Measurements from ENCODE around the gene DPYD. TPM values are rescaled to one million over a fixed set of nuclear protein-coding genes. Genes with fewer than 3 reads are reported as not detected.
"Not testable (repeated sequence)": the region's sequence is repeated elsewhere in the genome, so short reads cannot be mapped to it uniquely, and the experiment has no call there.

The DPYD gene
- total RNA-seq, 1 donor from 2014 or later: 54.7 TPM

DNA sequence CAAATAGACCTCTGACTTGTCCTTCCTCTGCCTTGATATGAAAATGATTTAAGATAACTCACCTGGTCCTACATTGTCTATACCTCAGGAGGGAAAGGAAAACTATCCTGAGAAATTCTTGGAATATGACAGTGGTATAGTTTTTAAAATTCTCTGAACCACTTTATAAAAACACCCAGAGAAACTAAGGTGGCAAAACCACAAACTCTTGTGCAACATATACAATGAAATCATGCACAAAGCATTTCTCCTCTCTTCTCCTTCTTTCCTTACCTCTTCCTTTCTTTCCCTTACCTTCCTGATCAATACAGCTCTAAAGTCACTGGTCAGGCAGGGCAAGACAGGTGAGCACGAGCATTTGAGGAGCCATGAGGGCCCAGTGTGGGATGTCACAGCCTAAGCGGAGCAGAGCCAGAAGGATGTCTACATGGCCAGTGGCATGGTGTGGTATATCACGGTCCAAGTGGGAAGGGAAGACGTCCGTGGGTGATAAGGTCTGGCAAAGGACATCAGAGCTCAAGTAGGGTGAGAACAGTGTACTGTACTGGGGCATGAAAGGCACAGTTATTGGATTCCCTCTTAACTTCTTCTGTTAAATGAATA, 543.3 kb downstream of the DPYD start:
- no peak for DNase-seq (ENCODE audit: low read depth, low spot score)

DNA sequence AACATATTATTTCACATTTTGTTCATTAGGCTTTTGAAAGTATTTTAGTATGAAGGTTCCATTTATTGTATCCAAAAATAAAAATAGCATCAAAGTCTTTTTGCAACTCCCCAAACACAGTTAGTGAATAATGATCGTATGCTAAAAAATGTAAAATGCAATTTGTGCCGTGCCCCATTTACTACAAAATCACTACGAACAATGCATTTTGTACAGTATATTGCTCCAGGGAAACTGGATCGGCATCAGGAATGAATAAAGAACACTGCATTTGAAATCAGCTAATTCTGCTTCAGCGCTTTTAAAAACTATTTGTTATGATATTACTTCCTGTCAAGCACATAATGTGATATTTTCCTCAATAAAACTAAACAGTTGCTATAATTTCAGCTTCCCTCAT, 547.8 kb downstream of the DPYD start:
- DNase-seq (ENCODE audit: low read depth, low spot score): no peak

DNA sequence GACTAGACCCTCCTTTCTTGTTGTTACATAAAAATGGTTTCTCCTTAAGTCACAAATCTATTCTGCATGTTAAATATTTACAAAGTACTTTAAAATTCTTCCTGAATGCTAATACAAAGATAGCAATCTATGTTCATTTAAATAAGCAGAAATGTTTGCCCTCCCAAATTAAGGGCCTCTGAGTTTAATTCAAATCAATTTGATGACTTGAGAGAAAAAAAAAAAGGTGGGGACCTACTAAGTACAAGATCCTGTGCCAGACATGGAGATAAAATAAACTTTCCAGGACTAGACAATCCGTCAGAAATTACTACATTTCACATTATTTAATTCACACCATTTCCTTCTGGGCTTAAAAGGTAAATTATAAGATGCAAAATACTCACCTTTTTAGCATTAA, 548.3 kb downstream of the DPYD start:
- DNase-seq (ENCODE audit: low read depth, low spot score): no peak

DNA sequence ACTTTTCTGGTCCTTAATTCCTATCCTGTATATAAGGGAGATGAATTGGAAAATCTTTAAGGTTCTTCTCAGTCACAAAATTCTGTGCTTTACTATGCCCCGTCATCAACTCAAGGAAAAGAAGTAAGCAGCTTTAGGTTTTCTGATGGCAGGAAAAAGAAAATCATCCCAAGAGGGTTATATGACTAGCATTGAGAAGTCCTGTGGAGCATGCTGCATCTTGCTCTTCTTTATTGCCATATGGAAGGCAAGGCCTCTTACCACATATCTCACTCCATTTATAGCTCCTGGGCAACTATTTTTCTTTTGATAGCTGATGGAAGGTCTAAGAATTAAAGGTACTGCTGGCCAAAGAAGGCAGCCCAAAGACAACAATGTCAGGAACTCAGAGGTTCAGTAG, 552.5 kb downstream of the DPYD start:
- no peak for DNase-seq (ENCODE audit: low read depth, low spot score)

DNA sequence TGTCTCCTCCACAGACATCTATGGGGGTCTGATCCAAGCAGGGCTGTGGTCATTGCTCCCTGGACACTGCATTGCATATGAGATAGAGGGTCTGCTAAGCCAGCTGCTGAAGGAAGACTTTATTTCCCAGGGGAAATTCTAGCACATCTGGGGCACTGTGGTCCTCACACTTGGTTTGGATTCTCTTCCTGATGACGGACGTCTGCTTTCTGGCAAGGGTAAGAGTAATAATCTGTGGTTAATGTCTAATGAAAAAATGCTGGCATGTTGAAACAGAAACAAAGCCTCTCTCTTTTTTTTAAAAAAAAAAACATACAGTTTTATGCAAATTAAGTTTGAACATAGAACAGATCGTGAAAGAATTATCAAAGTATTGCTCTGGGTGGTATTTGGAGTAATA, 553.9 kb downstream of the DPYD start:
- no peak for DNase-seq (ENCODE audit: low read depth, low spot score)

DNA sequence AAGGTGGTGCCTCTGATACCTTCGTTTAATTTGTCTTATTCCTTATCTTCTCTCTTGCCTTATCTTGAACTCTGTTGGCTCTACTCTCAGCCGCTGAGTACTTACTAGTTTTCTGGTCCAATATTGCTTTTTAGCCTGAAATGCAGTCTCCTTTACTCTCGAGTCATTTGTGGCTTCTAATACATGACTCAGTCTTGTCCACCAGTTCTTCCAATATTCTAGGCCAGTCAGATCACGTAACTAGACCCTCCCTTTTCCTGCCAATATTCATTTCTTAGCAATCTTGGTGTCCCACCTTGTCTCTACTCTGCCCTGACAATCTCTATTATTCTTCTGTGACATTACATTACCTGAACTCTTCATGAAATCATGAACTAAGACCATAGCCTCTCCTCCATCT, 555.8 kb downstream of the DPYD start:
- no peak for DNase-seq (ENCODE audit: low read depth, low spot score)

DNA sequence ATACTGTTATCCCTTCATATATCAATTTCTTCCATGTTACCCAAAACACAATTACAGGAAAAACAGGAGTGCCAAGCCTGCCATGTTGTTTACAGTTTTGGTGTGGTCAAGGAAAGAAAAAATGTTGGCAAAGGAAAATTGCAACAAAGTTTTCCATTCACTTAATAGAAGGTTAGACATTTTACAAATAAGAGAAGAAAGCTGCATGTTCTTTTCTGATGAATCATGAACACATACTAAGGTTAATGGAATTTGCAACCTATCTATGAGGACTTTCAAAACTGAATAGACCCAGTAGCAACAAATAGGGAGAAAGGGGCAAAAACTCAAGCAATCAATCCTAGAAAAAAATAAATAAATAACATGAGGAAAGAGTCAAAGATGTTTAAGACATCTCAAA, 556.7 kb downstream of the DPYD start:
- DNase-seq (ENCODE audit: low read depth, low spot score): no peak

DNA sequence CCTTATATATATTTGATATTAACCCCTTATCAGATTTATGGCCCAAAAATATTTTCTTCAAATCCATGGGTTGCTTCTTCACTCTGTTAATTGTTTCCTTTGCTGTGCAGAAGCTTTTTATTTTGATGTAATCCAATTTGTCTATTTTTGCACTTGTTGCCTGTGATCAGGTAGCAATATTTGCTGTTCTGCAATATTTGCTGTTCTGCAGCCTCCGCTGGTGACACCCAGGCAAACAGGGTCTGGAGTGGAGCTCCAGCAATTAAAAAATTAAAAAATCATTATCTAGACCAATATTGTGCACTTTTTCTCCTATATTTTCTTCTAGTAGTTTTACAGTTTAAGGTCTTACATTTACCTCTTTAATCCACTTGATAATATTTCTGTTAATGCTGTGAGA, 564.5 kb downstream of the DPYD start:
- no peak for DNase-seq (ENCODE audit: low read depth, low spot score)

DNA sequence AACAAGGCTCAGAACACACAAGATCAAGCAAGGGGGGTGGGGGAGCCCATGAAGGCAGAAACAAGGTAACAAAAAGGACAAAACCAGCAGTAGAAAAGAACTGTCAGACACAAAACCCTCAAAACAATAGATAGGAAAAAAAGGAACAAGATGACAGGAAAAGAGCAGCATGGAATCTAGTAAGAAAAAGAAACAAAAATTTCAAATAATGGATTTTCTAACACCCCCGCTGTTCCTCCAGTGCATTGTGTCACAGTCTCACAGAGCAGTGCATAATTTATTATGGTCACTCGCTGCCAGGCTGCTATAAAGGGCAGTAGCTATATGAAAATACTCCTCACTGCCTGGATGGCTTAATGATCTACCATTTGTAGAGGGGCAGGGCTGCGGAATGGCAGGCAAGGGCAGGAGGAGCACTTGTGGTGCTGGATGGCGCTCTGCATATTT, 567.9 kb downstream of the DPYD start:
- no peak for DNase-seq (ENCODE audit: low read depth, low spot score)

DNA sequence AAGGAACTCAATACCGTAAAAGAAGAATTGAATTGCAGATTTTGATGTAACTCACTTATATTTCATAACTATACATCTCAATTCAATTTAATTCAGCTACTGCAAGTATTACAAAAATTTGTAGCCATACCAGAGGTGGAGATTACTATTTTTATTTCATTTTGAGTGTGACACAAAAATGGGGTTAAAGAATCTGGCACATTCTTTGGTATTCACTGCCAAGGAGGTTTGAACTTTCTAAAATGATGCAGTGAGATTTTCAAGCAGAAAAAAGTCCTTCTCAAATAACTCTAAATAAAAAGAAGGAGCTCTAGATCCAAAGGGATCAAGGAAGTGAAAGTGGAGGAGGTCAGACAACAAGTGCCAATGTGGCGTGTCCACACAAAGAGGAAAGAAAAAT, 569.0 kb downstream of the DPYD start:
- DNase-seq (ENCODE audit: low read depth, low spot score): no peak

DNA sequence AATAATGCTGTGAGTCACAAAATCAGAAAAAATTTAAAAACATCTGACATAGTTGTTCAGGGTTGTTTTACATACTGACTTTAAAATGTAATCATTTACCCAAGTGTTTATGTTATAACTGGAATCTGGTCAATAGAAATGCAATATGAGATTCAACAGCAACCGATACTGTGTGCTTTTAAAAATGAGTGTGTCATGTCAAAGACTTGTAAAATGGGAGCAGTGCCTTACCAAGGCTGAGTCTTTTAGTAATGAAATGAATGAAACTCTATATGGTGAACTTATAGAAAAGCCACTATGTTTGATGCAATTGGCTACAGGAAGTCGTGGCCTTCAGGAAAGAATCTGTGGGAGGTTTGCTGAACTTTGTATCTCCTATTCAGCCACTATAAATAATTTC, 570.2 kb downstream of the DPYD start:
- DNase-seq (ENCODE audit: low read depth, low spot score): no peak

DNA sequence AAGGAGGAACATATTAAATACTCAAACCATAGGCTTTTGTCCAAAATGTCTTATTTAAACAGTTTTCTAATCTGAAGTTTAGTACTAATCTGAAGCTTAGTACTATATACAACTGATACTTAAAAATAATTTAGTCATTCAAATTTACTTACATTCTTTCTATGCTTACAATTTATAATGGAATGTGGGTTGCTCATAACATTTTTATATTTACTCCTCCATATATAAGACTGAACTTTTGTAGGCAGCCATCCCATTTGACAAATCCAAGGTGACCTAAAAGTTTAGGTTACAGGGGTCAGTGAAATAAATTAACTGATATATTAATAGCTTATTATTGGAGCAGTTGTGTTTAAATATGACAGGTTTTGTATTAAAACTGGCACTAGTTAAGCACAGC, 570.6 kb downstream of the DPYD start:
- no peak for DNase-seq (ENCODE audit: low read depth, low spot score)

DNA sequence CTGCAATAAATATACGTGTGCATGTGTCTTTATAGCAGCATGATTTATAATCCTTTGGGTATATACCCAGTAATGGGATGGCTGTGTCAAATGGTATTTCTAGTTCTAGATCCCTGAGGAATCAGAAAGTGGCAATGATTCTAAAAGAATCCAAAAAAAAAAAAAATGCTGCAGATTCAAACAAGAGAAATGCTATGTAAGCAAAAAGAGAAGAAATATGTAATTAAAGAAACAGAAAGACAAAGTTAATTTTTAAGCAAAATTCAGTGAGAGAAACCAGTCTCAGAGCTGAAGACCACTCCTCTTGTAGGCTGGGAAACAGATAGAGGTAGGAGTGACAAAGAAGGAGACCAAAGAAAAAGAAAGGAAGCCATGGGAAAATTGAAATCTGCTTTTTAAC, 571.0 kb downstream of the DPYD start:
- not testable (repeated sequence) for DNase-seq (ENCODE audit: low read depth, low spot score)

DNA sequence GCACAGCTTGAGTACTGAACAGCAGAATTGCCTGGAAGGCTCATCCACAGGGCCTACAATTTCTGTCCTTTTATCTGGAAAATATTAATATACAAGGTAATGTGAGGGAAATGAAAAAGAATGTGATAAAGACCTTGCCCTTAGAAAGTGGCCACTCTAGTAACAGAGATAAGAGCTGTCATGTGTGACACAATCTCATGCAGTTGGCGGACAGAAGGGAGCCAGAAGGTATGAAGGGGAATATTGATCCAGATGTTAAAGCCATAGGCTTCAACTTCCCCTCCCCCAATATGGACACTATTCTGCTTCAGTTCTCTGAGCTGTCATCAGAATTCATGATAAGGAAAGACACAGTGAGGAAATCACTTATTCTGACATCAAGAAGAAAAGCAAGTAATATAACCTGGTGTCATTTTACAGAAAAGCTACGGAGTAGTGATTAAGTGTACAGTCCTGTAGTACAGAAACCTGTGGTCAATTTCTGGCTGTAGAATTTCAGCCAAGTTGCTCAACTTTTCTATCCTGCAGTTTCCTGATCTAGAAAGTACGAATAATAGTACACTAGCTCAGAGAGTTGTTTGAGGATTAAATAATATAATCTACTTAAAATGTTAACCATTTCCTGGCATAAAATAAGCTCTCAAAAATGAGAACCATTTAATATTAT, 572.1 kb downstream of the DPYD start:
- no peak for DNase-seq (ENCODE audit: low read depth, low spot score)

DNA sequence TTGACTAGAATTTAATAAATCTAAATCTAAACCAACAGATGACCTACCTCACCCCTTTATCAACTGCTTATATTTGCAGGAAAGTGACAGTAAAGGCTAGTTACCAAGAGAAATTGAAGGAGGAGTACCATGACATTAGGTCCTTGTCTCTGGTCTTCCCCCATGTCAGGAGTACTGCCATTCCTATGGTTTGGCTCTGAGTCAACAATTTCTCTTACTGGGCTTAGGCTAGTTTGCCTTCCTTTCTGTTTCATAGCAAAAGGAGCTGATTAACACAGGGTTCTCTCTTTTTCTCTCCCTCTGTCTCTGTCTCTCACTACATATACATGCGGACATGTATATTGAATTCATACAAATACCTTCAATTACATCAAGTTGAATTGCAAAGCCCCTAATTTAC, 579.9 kb downstream of the DPYD start:
- no peak for DNase-seq (ENCODE audit: low read depth, low spot score)

DNA sequence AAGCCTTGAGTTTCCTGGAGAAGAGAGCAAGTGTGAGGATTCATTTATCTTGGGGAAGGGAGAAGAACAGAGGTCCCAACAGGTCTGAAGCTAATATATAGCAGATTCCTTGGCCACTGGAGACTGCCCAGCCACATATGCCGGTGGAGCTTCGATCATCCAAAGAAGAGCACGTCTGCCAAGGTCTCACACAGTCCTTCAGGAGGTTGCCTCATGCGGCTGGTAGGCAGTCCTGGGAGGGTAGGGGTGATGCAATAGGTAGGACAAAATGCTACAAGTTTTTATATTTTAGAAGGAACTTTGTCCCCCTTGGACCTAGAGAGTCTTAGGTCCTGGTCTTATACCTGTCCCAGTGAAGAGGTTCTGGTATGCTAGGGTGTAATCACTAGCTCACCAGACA, 582.5 kb downstream of the DPYD start:
- DNase-seq (ENCODE audit: low read depth, low spot score): no peak

DNA sequence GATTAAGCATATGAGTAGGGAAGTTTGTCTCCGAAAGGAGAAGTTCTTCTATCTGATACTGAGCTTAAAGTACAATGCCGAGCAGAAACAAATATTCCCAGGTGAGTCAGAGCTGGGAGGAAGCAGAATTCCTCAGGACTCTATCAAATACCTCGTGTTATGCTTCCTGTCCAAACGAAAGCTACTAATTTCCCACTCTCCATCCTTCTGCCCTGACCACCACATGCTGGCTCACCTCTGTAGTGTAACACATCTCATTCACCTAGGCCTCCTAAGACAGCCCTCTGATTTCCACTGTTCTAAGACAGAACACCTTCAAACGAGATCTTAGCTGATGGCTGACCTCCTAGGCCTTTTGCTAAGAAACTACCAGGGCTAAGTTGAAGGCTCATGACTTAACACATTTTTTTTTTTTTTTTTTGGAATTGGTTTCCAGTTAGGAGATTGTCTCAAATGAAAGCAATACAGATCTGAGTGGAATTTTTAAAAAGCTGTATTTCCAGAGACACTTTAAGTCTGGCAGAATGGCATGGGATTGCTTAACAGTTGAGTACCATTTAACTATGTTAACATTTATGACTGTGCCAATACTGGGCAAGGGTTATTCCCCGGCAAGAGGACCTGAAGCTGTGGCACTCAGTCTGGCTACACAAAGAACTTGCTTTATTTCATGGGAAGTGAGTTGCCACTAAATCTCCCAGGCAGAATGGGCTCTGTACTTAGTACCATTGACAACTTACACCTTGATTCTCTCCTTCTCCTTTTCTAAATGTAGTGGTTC, 583.4 kb downstream of the DPYD start:
- no peak for DNase-seq (ENCODE audit: low read depth, low spot score)

DNA sequence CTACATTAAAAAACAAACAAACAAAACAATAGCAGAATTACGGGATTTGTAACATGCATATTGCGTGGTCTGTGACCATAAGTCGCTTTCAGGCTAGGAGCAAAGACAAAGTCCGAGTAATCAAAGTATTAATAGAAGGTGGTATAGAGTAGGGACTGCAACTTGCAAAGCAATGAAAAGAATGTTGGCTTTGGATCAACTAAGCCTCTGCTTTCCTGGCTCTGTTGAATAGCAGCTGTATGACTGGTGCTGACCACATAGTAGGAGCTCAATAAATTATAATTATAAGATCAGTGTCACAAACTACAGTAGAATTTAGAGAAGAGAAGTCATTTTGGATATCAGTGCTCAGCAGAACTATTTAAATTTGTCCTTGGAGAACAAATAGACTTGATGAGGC, 586.4 kb downstream of the DPYD start:
- DNase-seq (ENCODE audit: low read depth, low spot score): no peak

DNA sequence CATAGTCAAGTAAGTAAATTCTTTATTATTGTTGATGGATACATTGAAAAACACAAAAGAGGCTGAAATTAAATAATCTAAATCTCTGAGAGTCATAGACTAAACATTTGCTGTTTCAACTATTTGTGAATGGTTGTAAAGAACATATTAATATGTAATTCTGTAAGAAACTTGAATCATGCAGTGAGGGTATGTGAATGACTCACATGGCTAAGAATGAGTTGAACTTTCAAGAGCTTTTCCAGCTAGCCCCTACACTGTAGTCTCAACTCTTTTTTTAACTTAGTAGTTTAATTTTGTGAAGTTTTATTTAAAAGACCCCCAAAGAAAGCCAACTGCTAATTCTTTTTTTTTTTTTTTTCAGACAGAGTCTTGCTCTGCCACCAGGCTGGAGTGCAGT, 588.1 kb downstream of the DPYD start:
- no peak for DNase-seq (ENCODE audit: low read depth, low spot score)

DNA sequence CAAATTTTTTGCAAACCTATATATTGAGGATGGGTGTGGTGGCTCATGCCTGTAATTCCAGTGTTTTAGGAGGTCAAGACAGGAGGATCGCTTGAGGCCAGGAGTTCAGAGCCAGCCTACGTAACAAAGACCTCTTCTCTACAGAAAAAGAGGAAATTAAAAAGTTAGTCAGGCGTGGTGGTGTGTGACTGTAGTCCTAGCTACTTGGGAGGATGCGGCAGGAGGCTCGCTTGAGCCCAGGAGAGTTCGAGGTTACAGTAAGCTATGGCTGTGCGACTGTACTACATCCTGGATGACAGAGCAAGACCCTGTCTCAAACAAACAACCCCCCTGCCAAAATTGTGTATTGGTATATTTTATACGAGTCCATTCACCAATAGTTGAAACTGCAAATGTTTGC, 589.7 kb downstream of the DPYD start:
- DNase-seq (ENCODE audit: low read depth, low spot score): no peak

DNA sequence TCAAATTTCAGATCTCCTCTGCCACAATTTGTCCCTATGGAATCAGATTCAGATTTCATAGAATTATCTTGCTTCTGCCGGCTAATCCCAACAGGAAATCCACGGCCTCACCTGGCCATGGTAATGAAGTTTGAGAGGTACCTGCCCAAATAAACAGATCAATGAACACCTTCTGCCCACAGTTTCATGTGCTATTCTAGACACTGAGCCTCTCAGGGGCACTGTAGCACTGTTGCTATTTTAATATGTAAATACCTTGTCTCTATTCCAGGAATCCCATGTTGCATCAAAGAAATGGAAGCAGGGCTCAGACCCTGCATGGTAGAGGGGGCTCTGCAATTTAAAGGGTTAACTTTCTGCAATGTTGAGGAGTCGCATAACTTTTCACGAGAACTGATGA, 606.1 kb downstream of the DPYD start:
- DNase-seq (ENCODE audit: low read depth, low spot score): no peak

DNA sequence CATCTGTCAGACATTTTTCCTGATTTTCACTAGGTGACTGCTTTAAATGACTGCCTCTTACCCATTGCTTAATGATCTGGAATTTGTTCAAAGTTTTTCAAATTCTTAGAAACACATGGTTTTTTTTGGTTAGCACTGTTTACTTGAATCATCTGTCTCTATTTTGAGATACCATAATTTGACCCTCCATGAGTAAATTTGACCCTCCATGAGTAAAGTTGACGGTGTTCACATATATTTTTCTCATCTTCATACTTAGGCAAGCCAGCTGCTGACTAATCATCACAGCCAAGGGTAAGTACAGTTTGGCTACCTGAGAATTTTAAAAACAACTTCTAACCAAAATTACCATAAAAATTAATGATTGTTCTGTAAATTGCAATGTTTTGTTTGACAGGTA, 612.7 kb downstream of the DPYD start:
- DNase-seq (ENCODE audit: low read depth, low spot score): no peak

DNA sequence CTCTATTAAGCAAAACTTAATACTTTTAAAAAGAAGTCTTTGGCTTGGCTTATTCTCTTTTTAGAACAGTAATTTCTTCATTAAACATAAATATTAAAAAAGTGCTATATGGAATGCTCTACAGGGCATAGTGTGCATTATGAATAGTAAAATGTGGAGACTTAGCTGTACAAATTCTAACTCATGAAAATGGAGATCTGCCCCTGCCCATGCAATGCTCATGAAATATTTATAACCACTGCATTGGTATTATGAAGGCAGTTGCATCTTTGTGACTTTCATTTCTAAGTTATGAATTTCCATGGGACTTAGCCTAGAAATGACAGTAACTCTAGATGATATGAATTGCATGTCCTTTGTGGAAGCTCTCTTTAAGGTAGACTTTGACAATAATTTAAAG, 613.3 kb downstream of the DPYD start:
- no peak for DNase-seq (ENCODE audit: low read depth, low spot score)

Data from pulmonary artery endothelial cell (primary cell).